Measurements from ENCODE around the gene DPP8. TPM values are rescaled to one million over a fixed set of nuclear protein-coding genes. Genes with fewer than 3 reads are reported as not detected.

The DPP8 gene
- total and polyA plus RNA-seq, 10 of the 15 experiments (the other 5 are each of a cell fraction or from before 2014, with no cell fraction given): 12.0 to 30.6 (median 24.3) TPM

DNA sequence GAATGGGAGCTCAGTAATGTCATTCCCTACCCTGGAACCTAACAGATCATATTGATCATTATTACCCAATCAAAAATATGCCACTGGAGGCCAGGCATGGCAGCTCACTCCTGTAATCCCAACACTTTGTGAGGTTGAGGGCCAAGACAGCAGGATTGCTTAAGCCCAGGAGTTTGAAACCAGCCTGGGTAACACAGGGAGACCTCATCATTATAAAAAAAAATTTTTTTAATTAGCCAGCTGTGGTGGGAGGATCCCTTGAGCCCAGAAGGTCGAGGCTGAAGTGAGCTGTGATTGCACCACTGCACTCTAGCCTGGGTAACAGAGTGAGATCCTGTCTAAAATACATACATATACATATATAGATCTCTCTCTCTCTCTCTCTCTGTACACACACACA, 104.9 kb downstream of the DPP8 start:
- Histone ChIP-seq H2AFZ (ENCODE audit: control insufficient read depth, low read depth, low read length) (no peak overlapping the region), H3K4me2 (ENCODE audit: control insufficient read depth, insufficient read depth) (no peak overlapping the region), H3K9ac (ENCODE audit: control insufficient read depth, insufficient read depth, low read length) (no peak overlapping the region), H3K27ac (ENCODE audit: control insufficient read depth, insufficient read depth) (no peak overlapping the region), H3K4me3 (no peak overlapping the region), H4K20me1 (ENCODE audit: control insufficient read depth, insufficient read depth) (no peaks in the 10 kb centered on the region), H3K9me3 (replicated peaks; ENCODE audit: control insufficient read depth, insufficient read depth, low read length) (no peaks in the 10 kb centered on the region), H3K79me2 (ENCODE audit: control insufficient read depth, insufficient read depth, low read length) (no peaks in the 10 kb centered on the region), H3K36me3 (ENCODE audit: control insufficient read depth in 2 of 2, insufficient read depth in 2 of 2, low read length in 1 of 2) (no peaks in the 10 kb centered on the region), H3K4me1 (ENCODE audit: control insufficient read depth, insufficient read depth, low read length) (peaks cover 20% of the 10 kb centered on the region), H3K27me3 (replicated peaks in 1 of 2; ENCODE audit: control insufficient read depth in 2 of 2, insufficient read depth in 2 of 2, low read length in 1 of 2) (no peaks in the 10 kb centered on the region)
- RAD21 ChIA-PET (ENCODE audit: unreplicated experiment): interaction anchor here (1.7 kb wide), 1 partner anchor 8 kb away, joined by 12 read pairs; no protein-coding TSS in a partner anchor
- CTCF ChIA-PET: interaction anchor here (0.7 to 2.1 kb wide), 6 partner anchors 8 to 698 kb away, joined by 3 to 11 read pairs (median 4); no protein-coding TSS in a partner anchor
- peak; percentile 6; the same call in 2 of the 3 replicates for ATAC-seq
- POLR2A ChIA-PET: interaction anchor here (0.6 to 1.8 kb wide), 5 partner anchors 9 to 411 kb away, joined by 4 to 12 read pairs (median 5); no protein-coding TSS in a partner anchor
- SMC1A ChIA-PET (ENCODE audit: uncharacterized antibody, unreplicated experiment): interaction anchor here (1.1 to 5.4 kb wide), 3 partner anchors 9 to 22 kb away, joined by 3 to 38 read pairs (median 5); partner anchors contain the start of gene IGDCC4
- in situ Hi-C loops (cut with MboI): no loop called here
- FAIRE-seq: no peak
- TF ChIP-seq BMI1 (IDR thresholded peaks at IDR 0.05; ENCODE audit: borderline replicate concordance): no peak
- 0 out of 2 replicates have a peak, but pooled peaks have one; percentile 18 for TF ChIP-seq ZNF384 (IDR thresholded peaks at IDR 0.05; ENCODE audit: borderline replicate concordance, low read depth, low read length)
- intact Hi-C loops (cut with micrococcal nuclease; ENCODE audit: unreplicated experiment): no loop called here
- whole genome bisulfite sequencing (ENCODE audit: insufficient coverage, insufficient replicate concordance, low lambda C conversion rate, missing lambda C conversion rate): 0% methylated on average over 1 of the region's 1 CpG
- BruUV-seq (replicated peaks): no TSS peak
- DNase-seq (ENCODE audit: low read depth, low spot score): no peak

DNA sequence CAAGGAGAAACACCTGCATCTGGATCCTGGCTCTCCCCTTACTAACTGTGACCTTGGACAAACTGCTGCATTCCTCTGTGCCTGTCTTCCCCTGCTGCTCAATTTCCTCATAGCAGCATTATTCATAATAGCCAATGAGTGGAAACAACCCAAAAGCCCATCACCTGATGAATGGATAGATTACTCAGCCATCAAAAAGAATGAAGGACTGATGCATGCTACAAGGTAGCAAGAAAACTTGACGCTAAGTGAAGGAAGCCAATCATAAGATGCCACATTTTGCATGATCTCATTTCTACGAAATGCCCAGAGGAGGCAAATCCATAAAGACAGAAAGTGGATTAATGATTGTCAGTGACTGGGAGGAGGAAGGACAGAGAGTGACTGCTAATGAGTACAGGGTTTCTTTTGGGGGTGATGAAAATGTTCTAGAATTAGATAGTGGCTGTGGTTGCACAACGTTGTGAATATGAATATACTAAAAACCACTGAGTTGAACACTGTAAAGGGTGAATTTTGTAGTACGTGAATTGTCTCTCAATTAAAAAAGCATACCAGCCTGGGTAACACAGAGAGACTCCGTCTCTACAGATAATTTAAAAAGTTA, 105.9 kb downstream of the DPP8 start:
- ATAC-seq (peak; percentile 60), DNase-seq (ENCODE audit: low read depth, low spot score) (no peak), FAIRE-seq (no peak)
- WGBS (ENCODE audit: insufficient coverage, insufficient replicate concordance, low lambda C conversion rate, missing lambda C conversion rate): 35% methylated on average over 5 of the region's 5 CpGs
- ChIA-PET POLR2A (interaction anchor here (0.6 to 3.5 kb wide), 3 partner anchors 10 to 18 kb away, joined by 7 to 14 read pairs (median 12); partner anchors contain the start of gene IGDCC4), CTCF (interaction anchor here (1.0 to 2.1 kb wide), 3 partner anchors 9 to 12 kb away, joined by 3 to 11 read pairs (median 5); no protein-coding TSS in a partner anchor), RAD21 (ENCODE audit: unreplicated experiment) (interaction anchor here (1.7 kb wide), 1 partner anchor 9 kb away, joined by 12 read pairs; no protein-coding TSS in a partner anchor), SMC1A (ENCODE audit: uncharacterized antibody, unreplicated experiment) (interaction anchor here (1.1 to 5.4 kb wide), 3 partner anchors 10 to 23 kb away, joined by 3 to 38 read pairs (median 5); partner anchors contain the start of gene IGDCC4)
- Histone ChIP-seq H3K4me1 (ENCODE audit: control insufficient read depth, insufficient read depth, low read length) (peaks cover 21% of the 10 kb centered on the region), H3K27ac (ENCODE audit: control insufficient read depth, insufficient read depth) (no peak overlapping the region; the same call in 1 of the 2 replicates), H3K4me3 (no peak overlapping the region), H4K20me1 (ENCODE audit: control insufficient read depth, insufficient read depth) (no peaks in the 10 kb centered on the region), H3K36me3 (ENCODE audit: control insufficient read depth in 2 of 2, insufficient read depth in 2 of 2, low read length in 1 of 2) (no peaks in the 10 kb centered on the region), H2AFZ (ENCODE audit: control insufficient read depth, low read depth, low read length) (no peak overlapping the region), H3K9me3 (replicated peaks; ENCODE audit: control insufficient read depth, insufficient read depth, low read length) (no peaks in the 10 kb centered on the region), H3K79me2 (ENCODE audit: control insufficient read depth, insufficient read depth, low read length) (no peaks in the 10 kb centered on the region), H3K9ac (ENCODE audit: control insufficient read depth, insufficient read depth, low read length) (no peak overlapping the region), H3K4me2 (ENCODE audit: control insufficient read depth, insufficient read depth) (no peak overlapping the region), H3K27me3 (replicated peaks in 1 of 2; ENCODE audit: control insufficient read depth in 2 of 2, insufficient read depth in 2 of 2, low read length in 1 of 2) (no peaks in the 10 kb centered on the region)
- intact Hi-C loops (cut with micrococcal nuclease; ENCODE audit: unreplicated experiment) (no loop called here), in situ Hi-C loops (cut with MboI) (no loop called here)
- BruUV-seq (replicated peaks): no TSS peak
- TF ChIP-seq RELA (IDR thresholded peaks at IDR 0.05; ENCODE audit: borderline replicate concordance, partially characterized antibody) (no peak), KDM1A (IDR thresholded peaks at IDR 0.05; ENCODE audit: borderline replicate concordance) (no peak), KAT2A (conservative IDR thresholded peaks at IDR 0.05; ENCODE audit: control insufficient read depth, low read depth, low read length) (no peak), SUPT20H (IDR thresholded peaks at IDR 0.05; ENCODE audit: borderline replicate concordance, control insufficient read depth, low read depth, low read length) (no peak), TARDBP (IDR thresholded peaks at IDR 0.05; ENCODE audit: borderline replicate concordance) (no peak), GABPA (IDR thresholded peaks at IDR 0.05; ENCODE audit: low read depth) (no peak), YY1 (IDR thresholded peaks at IDR 0.05; ENCODE audit: low read depth, low read length) (no peak), NBN (IDR thresholded peaks at IDR 0.05) (no peak), MTA2 (IDR thresholded peaks at IDR 0.05; ENCODE audit: low read depth) (peak; percentile 70), LARP7 (IDR thresholded peaks at IDR 0.05) (no peak), RUNX3 (IDR thresholded peaks at IDR 0.05; ENCODE audit: low read length) (0 out of 2 replicates have a peak, but pooled peaks have one; percentile 12), ZNF24 (IDR thresholded peaks at IDR 0.05) (peak; percentile 87)
- TF ChIP-seq, protein P1, sequence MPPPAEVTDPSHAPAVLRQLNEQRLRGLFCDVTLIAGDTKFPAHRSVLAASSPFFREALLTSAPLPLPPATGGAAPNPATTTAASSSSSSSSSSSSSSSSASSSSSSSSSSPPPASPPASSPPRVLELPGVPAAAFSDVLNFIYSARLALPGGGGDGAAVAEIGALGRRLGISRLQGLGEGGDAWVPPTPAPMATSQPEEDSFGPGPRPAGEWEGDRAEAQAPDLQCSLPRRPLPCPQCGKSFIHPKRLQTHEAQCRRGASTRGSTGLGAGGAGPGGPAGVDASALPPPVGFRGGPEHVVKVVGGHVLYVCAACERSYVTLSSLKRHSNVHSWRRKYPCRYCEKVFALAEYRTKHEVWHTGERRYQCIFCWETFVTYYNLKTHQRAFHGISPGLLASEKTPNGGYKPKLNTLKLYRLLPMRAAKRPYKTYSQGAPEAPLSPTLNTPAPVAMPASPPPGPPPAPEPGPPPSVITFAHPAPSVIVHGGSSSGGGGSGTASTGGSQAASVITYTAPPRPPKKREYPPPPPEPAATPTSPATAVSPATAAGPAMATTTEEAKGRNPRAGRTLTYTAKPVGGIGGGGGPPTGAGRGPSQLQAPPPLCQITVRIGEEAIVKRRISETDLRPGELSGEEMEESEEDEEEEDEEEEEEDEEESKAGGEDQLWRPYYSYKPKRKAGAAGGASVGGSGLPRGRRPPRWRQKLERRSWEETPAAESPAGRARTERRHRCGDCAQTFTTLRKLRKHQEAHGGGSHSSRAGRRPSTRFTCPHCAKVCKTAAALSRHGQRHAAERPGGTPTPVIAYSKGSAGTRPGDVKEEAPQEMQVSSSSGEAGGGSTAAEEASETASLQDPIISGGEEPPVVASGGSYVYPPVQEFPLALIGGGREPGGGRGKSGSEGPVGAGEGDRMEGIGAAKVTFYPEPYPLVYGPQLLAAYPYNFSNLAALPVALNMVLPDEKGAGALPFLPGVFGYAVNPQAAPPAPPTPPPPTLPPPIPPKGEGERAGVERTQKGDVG (CRISPR knock-in tag; IDR thresholded peaks at IDR 0.05): no peak
